GM19099 (cell line): ENCODE measurements around the gene COL2A1.

Experiments used
- POLR2A ChIP-seq: IDR thresholded peaks from 3 replicates; pipeline ENCODE4 v1.6.1; 2011; ENCODE audit warnings: low read depth; ENCODE audit not compliant: insufficient read length; ENCODE audit errors: extremely low read depth

The COL2A1 gene

GRCh38 chr12:47991106-47992061, 12.9 kb downstream of the COL2A1 start:
- TF ChIP-seq POLR2A: no peak

- no peak for TF ChIP-seq POLR2A
Observed at GRCh38 chr12:47990351-47991105, 13.7 kb downstream of the COL2A1 start.

GRCh38 chr12:47989666-47990065, 14.6 kb downstream of the COL2A1 start:
- no peak for TF ChIP-seq POLR2A

- TF ChIP-seq POLR2A: no peak
Observed at GRCh38 chr12:47989023-47989417, 15.3 kb downstream of the COL2A1 start.

GRCh38 chr12:47988073-47989022, 15.9 kb downstream of the COL2A1 start:
- no peak for TF ChIP-seq POLR2A

- TF ChIP-seq POLR2A: no peak
Observed at GRCh38 chr12:47987411-47988072, 16.7 kb downstream of the COL2A1 start.

GRCh38 chr12:47986832-47987231, 17.4 kb downstream of the COL2A1 start:
- TF ChIP-seq POLR2A: no peak

GRCh38 chr12:47986291-47986660, 18.0 kb downstream of the COL2A1 start:
- no peak for TF ChIP-seq POLR2A

- TF ChIP-seq POLR2A: no peak
Observed at GRCh38 chr12:47985596-47986290, 18.5 kb downstream of the COL2A1 start.

- TF ChIP-seq POLR2A: no peak
Observed at GRCh38 chr12:47984331-47984801, 19.9 kb downstream of the COL2A1 start.

- TF ChIP-seq POLR2A: no peak
Observed at GRCh38 chr12:47983541-47984115, 20.6 kb downstream of the COL2A1 start.

- no peak for TF ChIP-seq POLR2A
Observed at GRCh38 chr12:47982770-47983169, 21.5 kb downstream of the COL2A1 start.

GRCh38 chr12:47982311-47982710, 22.0 kb downstream of the COL2A1 start:
- TF ChIP-seq POLR2A: no peak

GRCh38 chr12:47981496-47982260, 22.6 kb downstream of the COL2A1 start:
- TF ChIP-seq POLR2A: no peak
